Mesenteric fat pad (tissue), 1 donor: Measurements from ENCODE around the gene SORT1. TPM values are rescaled to one million over a fixed set of nuclear protein-coding genes. Genes with fewer than 3 reads are reported as not detected.
"Not testable (repeated sequence)": the region's sequence is repeated elsewhere in the genome, so short reads cannot be mapped to it uniquely, and the experiment has no call there.

Experiments used
- DNase-seq: peaks from one replicate; pipeline ENCODE4 v3.0.0-alpha.2; 2020; ENCODE audit warnings: low spot score
- total RNA-seq: library from RNA; stranded (reverse); fragmentation: NEBNext Ultra II Directional; extraction: Animal tissue kit (Norgen Biotek cat#: 25700); gene quantifications from one replicate; pipeline ENCODE4 v1.2.1, GENCODE V29; 2021
- donor health status: DM: yes; HTN: yes; CAD: no.

The SORT1 gene
- total RNA-seq, 1 donor from 2014 or later = 169 TPM

DNA sequence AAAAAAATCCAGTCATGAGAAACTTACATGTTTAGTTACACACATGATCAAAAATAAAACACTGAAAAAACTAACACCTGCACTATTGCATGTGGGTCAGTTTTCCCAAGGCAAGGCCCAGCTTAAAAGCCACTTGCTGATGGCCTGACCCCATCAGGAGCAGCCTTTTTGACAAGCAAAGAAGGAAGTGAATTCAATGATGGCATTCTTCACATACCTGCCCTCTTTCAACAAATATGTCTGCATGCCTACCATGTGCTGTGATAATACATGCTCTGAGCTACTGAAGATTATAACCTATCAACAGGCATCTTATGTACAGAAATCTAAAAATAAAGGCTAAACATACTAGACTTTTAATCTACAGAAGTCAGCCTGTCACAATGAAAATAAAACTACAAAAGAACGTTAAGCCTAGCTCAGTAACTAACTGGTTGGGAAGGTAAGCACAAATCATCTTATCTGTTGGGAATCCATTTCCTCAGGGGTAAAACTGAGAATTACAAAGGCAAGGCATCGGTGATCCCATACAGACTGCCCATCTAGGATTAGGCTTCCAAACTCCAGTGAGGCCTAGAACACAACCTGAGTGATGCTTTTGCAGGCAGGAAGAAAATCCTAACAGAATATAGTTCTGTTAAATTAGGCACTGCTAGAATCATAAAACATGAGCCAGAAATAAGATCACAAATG is 14.5 kb downstream of the SORT1 start:
- DNase-seq = no peak

DNA sequence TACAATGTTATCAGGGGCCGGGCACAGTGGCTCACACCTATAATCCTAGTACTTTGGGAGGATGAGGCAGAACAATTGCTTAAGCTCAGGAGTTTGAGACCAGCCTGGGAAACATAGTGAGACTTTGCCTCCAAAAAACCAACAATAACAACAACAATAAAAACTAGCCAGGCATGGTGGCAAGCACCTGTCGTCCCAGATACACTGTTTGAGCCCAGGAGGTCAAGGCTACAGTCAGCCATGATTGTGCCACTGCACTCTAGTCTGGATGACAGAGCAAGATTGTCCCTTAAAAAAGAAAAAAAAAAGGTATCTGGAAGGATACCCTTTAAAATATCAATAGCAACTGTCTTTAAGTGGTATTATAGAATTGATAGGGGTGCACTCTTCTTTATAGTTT is 16.1 kb downstream of the SORT1 start:
- DNase-seq = no peak

DNA sequence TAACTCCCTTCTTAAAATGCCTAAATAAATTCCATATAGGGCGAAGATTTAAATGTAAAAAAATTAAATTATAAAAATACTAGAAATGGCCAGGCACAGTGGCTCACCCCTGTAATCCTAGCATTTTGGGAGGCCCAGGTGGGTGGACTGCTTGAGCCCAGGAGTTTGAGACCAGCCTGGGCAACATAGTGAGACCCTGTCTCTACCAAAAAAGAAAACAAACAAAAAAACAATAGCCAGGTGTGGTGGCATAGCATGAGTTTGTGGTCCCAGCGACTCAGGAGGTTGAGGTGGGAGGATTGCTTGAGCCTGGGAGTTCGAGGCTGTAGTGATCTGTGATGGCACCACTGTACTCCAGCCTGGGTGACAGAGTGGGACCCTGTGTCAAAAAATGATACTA is 17.8 kb downstream of the SORT1 start:
- DNase-seq = no peak

GRCh38 chr1:109379422-109379821 is 18.3 kb downstream of the SORT1 start:
- no peak for DNase-seq

DNA sequence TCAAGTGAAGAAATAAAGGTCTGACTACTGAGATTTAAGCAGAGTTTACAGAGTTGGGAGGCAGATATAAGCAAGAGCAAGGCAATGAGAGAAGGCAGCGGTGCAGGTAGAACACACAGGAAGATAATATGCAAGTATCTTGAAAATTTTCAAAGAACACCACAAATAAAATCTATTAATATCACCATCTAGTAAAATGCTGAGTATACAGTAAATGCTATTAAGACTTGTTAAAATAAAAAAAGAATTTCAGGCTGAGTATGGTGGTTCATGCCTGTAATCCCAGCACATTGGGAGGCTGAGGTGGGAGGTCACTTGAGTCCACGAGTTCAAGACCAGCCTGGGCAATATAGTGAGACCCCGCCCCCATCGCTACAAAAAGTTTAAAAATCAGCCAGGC is 20.0 kb downstream of the SORT1 start:
- DNase-seq = no peak

DNA sequence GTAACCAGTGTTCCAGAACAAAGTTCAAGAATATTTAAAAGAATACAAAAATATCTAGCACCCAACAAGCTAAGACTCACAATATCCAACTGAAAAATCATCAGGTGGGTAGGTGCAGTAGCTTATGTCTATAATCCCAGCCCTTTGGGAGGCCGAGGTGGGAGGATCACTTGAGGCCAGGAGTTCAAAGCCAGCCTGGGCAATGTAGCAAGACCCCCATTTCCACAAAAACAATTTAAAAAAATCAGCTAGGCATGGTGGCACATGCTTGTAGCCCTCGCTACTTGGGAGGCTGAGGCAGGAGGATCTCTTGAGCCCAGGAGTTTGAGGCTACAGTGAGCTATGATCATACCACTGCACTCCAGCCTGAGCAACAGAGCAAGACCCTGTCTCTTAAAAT is 24.0 kb downstream of the SORT1 start:
- DNase-seq = not testable (repeated sequence)

DNA sequence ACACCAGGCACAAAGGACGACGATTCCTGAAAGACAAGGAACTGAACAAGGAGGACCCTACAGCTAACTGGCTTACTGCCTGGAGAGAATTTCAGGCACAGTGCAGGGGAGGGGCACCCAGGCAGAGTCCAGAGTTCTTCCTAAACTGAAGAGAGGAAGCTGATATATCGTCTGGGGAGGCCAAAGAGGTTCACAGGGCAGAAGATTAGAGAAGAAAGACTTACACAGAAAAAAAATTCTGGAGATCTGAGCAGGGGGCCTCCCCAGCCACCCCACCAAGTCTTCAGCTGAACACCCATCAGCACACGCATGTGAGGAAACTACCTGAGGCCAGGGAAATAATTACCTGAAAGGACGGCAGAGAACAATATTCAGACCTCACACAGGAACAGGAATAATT is 24.6 kb downstream of the SORT1 start:
- DNase-seq = no peak

DNA sequence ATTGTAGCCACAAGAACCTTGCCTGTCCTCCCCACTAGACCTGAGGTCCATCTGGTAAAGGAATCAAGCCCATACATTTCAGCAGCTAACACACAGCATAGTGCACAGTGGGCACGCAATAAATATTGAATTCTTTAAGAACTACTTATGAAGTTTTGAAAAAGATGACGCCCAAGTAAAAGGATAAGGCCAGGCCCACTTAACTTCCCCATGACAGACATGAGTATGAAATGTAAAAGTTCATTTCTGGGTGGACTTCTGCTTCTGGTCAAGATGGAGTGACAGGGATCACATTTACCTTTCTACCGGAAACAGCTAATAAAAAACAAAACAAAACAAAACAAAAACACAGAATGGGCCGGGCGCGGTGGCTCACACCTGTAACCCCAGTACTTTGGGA is 25.4 kb downstream of the SORT1 start:
- DNase-seq = no peak

DNA sequence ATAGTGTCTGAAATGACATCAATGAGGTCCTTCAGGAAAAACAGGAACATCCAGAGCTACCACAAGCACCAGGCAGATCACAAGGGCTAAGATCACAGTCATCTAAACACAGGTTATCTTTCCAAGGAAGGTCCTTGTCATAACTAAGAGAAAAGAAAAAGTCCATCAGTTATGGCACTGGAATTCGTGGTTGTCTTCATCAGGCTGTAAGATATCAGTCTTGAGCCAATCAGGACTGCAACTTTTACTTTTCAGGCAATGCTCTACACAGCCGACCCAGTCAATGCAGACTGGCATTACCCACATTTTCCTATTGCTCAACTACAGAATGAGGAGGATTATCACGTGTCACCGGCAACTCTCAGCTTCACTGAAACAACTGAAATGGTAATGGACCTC is 26.4 kb downstream of the SORT1 start:
- no peak for DNase-seq

GRCh38 chr1:109370712-109371340 is 26.9 kb downstream of the SORT1 start:
- DNase-seq = no peak

DNA sequence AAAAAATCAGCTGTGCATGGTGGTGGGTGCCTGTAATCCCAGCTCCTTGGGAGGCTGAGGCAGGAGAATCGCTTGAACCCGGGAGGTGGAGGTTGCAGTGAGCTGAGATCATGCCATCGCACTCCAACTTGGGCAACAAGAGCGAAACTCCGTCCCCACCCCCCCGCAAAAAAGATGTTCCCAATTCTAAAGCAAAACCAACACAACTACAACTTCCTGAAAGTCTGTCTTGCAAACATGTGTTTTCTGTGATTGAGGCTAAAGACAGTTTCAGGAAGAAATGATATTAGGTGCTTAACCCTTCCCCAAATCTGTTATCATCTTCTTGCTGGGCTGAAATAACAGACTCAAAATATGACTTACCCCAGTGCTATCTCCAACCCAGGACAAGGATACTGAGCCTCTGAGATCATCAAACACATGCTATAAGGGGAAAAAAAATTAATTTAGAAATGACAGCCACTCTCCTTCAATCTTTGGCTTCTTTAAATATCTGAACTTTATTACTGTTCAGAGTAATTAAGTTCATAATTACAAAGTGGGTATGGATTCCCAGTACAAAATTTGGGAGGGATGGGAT is 28.5 kb downstream of the SORT1 start:
- no peak for DNase-seq

DNA sequence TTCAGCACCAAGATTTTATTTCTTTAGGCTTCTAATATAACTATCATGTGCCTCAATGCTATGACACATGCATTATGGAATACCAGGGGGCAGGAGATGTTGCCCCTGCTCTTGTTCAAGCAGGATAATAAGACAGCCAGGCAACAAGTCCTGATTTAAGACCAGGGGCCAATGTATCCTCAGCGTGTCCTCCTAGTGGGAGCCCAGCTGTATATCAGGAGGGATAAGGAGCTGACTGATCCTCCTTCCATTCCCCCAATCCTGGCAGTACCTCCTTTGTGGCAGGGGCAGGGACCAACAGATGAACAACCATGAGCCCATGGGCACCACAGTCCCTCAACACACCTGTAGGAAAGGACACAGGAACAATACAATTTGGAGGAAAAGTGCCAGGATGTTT is 29.3 kb downstream of the SORT1 start:
- DNase-seq = no peak

DNA sequence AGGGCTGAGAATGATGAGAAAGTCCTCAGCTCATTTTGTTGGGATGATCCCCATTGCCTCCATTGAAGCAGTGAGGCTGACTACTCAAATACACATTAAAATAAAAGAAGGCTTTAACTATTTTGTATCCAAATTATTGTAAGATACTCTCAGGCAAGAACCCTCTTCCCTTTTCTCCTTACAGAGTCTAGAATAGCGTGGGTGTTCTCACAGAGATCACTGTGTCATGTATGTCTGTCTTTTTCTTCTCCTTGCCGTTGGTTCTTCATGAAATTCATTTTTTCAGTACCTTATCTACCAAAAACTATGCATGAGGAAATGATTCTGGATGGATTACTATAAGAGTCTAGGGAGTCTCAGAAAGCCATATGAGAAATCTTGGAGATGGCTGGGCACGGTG is 30.1 kb downstream of the SORT1 start:
- DNase-seq = no peak

DNA sequence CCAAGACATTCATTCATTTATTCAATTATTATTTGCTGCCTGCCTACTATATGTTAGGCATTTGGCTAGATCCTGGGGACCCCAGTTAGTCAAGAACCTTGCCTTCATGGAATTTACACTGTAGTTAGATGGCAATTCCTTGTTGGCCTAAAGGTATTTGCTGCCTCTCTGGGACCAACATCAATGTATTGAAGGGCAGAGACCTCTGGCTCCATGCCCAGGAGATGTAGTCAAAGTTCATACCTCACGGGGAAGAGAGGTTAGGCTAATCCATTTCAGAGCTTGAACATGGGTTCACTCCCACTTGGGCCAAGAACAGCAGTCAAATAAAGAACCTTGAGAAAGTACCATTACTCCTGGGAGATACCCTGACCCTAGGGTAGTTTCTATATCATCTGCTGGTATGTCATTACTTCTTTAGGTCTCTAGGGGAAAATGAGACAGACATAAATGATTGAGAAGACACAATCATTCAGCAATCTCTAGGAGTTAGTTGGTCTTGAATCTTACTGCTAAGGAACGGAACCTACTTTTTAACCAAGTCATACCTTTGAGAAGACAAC is 32.0 kb downstream of the SORT1 start:
- no peak for DNase-seq

DNA sequence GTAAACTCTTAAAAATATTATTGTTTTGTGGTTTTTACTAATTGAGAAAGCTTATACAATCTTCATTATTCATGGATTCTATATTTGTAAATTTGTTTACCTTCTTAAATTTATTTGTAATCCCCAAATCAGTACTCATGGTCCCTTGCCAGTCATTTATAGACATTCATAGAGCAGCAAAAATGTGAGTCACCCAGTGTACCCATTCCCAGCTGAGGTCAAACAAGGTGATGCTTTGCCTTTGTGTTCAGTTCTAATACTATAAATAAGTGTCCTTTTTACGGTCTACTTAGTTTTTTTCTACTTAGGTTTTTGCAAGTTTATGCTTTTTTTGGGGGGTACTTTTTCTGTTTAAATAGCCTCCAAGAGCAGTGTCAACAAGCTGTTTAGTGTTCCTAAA is 36.1 kb downstream of the SORT1 start:
- no peak for DNase-seq

GRCh38 chr1:109361069-109361468 is 36.6 kb downstream of the SORT1 start:
- DNase-seq = no peak

DNA sequence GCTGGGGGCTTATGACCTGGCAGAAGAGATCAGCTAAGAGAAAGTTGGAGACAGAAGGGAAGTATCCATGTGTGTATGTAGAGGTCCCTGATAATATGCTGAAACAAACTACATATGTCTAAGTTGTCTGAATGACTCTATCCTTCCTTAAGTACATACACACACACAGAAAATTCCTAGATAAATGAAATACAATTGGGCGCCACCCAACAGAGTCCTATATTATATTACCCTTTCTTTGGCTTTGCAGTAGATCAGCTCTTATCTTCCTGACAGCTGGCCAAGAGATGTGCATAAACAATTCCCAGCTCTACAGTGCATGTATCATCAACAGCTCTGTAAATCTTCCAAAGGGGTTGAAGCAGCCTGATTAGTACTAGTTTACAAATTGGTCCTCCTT is 40.1 kb downstream of the SORT1 start:
- DNase-seq = no peak

DNA sequence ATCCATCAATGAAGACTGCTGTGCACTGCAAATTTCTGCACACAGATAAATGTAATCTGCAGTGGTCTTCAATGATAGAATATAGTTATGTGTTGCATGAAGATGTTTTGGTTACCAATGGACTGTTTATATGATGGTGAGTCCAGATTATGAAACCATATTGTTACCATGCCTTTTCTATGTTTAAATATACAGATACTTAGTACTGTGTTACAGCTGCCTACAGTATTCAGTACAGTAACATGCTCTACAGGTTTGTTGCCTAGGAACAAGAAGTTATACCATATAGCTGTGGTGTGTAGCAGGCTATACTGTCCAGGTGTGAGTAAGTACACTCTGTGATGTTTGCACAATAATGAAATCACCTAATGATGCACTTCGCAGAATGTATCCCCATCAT is 40.8 kb downstream of the SORT1 start:
- DNase-seq = no peak

- no peak for DNase-seq
These were observed 41.2 kb downstream of the SORT1 start for GRCh38 chr1:109356505-109356904.

- DNase-seq = no peak
These were observed 42.8 kb downstream of the SORT1 start for GRCh38 chr1:109354929-109355328.

DNA sequence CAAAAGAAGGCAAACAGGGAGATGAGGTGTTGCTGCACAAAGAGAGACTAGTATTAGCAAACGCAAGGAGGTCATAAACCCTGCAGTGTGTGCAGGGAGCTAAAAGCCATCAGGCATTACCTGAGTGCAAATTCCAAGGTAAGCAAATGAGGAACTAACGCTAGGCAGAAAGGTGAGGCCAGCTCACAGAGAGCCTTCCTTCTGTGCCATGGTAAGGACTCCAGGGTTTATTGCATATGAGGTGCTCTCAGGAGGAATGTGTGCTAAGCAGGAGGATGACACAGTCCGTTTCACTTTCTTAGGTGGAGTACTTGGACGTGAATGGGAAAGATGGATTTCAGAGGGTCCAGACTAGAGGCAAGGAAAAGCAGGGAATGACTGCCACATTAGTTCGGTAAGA is 46.3 kb downstream of the SORT1 start:
- DNase-seq = no peak

- no peak for DNase-seq
These were observed 47.1 kb downstream of the SORT1 start for GRCh38 chr1:109350655-109351054.

DNA sequence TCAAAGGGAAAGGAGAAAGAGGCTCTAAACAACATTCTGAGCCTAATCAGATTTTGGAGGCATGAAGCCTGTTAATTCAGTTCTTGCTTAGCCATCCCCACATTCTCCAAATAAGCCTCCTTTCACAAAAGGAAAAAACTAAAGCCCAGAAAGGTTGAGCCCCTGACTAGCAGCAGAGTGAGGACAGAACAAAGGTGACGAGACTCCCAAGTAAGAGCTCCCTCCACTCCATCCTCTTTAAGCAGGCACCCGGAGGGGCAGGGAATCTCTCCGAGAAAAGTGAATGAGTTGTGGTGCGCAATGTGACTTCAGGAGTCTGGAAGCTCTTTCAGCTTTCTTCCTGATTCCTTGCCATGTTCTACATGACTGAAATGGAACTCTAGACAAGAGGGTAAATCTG is 47.5 kb downstream of the SORT1 start:
- DNase-seq = no peak
